PFSK-1 (cell line): ENCODE measurements around the gene CDC40.

ENCODE experiments used
- POLR2AphosphoS5 ChIP-seq: IDR thresholded peaks from 2 replicates; pipeline ENCODE4 v1.6.1; 2012; ENCODE audit warnings: low read depth, mild to moderate bottlenecking, control low read depth, low read length, moderate library complexity
- REST ChIP-seq, 2 experiments: IDR thresholded peaks; 2 replicates each; pipeline versions ENCODE4 v1.6.1 to v1.8.0; 2011 to 2012; ENCODE audit warnings: low read depth in 2 of 2, low read length in 2 of 2, control low read depth in 1 of 2, inconsistent platforms in 1 of 2, mild to moderate bottlenecking in 1 of 2, moderate library complexity in 1 of 2; ENCODE audit not compliant: insufficient read depth in 1 of 2
- SIN3A ChIP-seq: IDR thresholded peaks from 2 replicates; pipeline ENCODE4 v1.6.1; 2012; ENCODE audit warnings: mild to moderate bottlenecking, low read length, moderate library complexity, borderline replicate concordance; ENCODE audit not compliant: insufficient read depth
- TAF1 ChIP-seq: IDR thresholded peaks from 2 replicates; pipeline ENCODE4 v1.6.1; 2012; ENCODE audit warnings: low read length, control low read depth, borderline replicate concordance; ENCODE audit not compliant: insufficient read depth

- no peak for TF ChIP-seq POLR2AphosphoS5
- no peak for TF ChIP-seq SIN3A
- TF ChIP-seq REST (IDR thresholded peaks at IDR 0.05; ENCODE audit: insufficient read depth in 1 of 2, low read depth in 2 of 2, low read length in 2 of 2), result no peak
- no peak for TF ChIP-seq TAF1
Observed at GRCh38 chr6:110170081-110170480, 10.1 kb upstream of the CDC40 start.
